A673 (cell line): ENCODE data around the gene ASTN1.

Source experiments
- CTCF ChIP-seq: fragments of 300-800, 200-600 bp; sonication (generic); conservative IDR thresholded peaks from 2 replicates; pipeline ENCODE4 v1.5.1; 2017; ENCODE audit warnings: low read depth, mild to moderate bottlenecking, antibody characterized with exemption, low read length, moderate library complexity, mixed read lengths
- EZH2 ChIP-seq: fragments of 200-600 bp; sonication (generic); IDR thresholded peaks from 2 replicates; pipeline ENCODE4 v1.6.1; 2017; ENCODE audit warnings: borderline replicate concordance, low read depth, mild to moderate bottlenecking, mixed read lengths, antibody characterized with exemption, low read length; ENCODE audit not compliant: poor library complexity, severe bottlenecking

- TF ChIP-seq CTCF (no peak), EZH2 (no peak)
Observed at GRCh38 chr1:177172272-177172671, 7.8 kb upstream of the ASTN1 start.
